Skin of body (tissue), 2 donors: ENCODE data around the gene DLGAP5. TPM values are rescaled to one million over a fixed set of nuclear protein-coding genes. Genes with fewer than 3 reads are reported as not detected.

ENCODE experiments used
- DNase-seq: peaks from one replicate; lab custom pipeline; 2025; lab: John Stamatoyannopoulos, UW
- total RNA-seq: library from RNA; depleted of rRNA; stranded (reverse); fragments of >200 nt; gene quantifications from one replicate; pipeline ENCODE4 v1.2.3, GENCODE V29; 2014

Gene DLGAP5
- total RNA-seq, 1 donor from 2014 or later = 13.7 TPM

DNA sequence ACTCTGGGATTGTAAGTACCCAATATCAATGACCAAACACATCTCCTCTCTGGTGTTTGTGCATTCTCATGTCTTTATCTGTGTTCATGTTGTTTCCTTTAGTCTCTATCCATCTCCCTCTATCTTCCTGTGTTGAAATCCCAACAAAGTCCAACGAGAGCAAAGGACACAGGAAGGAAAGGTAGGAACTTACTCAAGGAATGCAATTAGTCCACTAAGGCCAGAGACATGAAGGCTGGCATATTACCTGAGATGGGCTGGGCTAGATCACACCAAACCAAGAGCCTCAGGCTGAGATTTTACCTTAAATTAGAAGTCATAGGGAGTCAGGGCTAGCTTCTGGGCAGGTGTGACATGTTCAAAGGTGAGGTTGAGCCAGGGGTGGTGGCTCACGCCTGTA is 76.7 kb downstream of the DLGAP5 start:
- no peak for DNase-seq

DNA sequence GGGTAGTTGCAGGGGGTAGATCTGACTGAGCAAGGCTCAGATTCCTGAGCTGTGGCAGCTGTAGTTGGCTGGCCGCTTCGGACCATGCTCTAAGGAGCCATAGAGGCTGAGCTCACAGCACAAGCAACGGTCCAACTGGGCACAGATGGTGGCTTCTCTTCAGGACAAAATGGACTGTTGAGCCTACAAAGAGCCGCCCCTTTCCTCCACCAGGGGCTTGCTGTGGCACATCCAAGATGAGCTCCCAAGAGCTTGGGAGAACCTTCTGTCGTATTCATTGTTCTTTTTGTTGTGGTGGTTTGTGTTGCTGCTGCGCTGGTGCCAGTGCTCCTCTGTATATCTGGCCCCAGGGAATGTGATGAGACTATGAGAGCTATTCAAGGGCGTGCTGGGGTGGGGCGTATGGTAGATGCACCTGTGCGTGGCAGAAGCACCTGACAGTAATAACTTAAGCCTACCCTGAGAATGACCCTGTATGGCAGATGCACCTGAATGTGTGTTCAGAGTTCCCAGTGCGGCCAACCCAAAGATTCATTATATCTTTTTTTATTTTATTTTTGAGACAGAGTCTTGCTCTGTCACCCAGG is 80.2 kb downstream of the DLGAP5 start:
- no peak for DNase-seq

DNA sequence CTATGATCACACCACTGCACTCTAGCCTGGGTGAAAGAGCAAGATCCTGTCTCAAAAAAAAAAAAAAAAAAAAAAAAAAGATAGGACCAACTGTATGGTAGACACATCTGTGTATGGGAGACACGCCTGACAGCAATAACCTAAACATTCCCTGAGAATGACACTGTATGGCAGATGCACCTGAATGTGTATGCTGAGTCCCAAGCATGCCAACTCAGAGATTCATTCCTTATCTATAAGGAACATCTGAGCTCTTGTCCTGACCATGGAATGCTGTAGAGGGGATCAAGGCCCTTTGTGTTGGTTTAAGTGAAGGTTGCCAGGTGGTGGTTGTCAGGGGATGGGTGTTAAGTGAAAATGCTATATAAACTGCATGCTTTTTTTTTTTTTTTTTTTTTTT is 81.5 kb downstream of the DLGAP5 start:
- DNase-seq = no peak

DNA sequence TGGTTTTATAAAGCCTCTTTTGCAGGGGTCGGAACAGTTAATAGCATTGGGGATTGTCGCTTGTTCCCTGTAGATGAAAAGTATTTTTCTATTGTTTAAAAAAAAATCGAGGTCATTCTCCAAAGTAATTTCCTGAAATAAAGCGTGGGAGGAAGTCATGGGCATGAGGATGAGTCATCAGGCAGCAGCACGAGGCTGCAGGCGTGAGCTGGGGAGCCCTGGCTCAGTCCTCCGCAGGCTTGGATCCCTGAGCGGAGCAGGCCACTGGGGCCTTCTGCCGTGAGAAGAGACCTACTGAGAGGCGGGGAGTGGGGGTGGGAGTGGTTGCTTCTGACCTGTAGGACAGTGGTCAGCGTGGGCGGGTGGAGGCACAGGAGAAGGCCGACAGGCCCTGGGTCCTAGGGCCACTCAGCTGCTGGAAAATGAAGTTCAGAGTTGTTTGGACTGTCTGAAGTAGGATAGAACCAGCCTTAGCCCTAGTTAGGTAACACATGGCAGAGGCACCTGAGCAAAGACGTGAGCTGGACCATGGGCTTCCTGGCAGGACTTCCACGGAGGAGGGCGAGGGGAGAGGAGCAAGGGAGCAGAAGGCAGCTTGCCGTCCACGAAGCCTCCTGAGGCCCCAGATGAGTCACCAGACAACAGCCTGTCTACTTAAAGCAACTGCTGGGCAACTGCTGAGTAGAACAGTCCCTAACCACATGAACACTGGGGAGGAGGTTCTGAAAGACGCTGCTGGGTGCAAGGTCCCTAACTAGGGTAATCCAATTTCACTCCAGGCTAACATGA is 83.4 kb downstream of the DLGAP5 start:
- peak; percentile 74 for DNase-seq

DNA sequence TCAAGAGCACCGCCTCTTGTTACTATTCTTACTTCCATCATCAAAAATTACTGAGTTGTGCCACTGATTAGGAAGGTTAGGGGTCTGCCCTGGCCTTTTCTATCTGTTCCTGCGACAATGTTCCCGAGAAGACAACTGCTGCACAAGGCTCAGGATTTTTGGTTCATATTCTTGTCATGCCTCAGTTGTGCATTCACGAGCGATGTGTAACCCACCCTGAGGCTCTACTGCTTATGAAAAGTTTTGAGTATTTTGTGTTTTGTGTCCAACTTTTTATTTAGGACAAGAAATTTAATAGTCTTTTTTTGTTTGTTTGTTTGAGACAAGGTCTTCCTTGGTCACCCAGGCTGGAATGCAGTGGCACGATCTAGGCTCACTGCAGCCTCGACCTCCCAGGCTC is 85.4 kb downstream of the DLGAP5 start:
- no peak for DNase-seq

DNA sequence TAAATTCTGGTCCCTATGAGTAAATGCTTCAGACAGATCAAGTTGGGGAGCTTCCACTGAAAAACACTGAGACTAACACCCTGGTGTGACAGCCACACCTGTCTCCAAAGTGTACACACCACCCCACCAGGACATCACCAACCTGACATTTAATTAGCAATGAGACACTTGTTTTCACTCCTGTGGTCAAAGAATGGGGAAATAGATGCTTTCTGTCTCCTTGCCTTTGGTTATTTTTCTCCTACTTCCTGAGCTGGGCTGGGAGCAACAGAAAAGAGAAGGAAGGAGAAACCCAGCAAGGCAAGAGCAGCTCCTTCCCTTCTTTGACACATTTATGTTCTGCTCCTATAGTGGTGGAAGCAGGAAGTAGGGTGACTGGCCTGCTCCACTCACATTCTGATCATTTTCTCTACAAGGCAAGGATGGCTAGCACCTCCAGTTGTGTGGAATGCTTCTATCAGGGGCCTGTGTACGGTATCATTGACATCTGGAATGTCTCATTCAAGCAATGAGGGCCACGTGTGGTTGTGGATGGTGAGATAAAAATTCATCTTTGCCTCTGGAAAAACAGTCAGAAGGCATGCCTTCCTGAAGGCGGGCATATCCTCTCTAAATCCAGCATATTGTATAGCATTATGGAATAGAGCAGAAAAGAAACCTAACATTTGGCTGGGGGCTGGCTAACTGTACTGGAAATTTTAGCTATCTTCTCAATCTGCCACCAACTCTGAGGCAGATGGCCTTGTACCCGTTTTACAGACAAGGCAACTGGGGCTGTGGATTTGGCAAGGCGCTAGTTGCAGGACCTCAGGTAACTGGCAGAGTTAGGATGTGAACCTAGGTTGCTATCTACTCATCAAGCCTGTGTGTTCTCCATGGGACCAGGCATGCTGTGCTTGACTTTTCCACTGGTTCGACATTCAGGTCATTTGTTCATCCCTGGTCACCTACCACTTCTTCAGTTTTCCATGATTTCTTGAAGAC is 87.1 kb downstream of the DLGAP5 start:
- no peak for DNase-seq

DNA sequence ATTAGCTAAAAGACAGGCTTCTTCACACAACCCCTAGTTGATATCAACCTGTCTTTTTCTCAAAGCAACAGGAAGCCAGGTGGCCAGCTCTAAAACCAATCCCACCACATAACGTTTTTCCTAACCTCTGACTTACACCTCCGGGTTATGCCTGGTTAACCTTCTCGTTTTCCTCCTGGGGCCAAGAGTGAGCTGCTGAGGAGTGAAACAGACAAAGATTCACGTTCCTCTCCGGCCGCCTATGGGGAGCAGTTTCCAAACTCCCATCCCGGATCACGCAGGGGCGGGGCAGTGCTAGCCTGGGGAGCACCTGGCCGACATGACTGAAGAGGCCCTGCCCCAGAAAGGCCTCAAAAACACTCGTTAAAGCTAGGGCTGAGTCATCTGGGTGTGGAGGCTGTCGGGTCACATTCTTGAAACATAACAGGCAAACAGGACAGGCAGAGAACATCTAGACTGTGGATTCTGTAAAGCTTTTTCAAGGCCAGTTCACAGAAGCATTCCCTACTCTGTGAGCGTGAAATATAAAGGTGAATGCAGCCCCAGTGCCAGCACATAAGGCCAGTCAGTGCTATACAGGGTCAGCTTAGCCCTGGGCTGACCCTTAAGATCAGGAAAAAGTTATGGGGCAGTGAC is 88.3 kb downstream of the DLGAP5 start:
- DNase-seq = peak; percentile 80

DNA sequence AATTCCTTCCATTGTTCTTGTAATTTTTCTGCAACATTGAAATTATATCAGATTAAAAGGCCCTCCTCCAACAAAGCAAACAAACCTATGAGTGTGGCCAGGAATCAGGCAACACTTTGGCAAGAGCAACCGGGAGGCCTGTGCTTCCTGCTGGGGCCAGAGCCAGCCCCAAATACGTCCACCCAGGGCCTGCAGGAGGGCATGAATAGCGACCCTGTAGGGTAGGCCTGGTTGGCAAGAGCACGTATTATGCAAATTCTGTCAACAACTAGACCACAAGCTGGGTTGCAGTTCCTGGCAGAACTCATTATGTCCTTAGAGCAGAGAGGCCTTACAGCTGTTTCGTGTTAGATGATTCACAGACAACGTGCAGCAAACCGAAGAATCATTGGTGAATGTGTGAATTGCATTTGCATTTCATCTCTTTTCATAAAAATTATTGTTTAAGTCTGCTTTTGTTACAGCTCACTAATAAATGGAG is 89.2 kb downstream of the DLGAP5 start:
- DNase-seq = peak; percentile 98

DNA sequence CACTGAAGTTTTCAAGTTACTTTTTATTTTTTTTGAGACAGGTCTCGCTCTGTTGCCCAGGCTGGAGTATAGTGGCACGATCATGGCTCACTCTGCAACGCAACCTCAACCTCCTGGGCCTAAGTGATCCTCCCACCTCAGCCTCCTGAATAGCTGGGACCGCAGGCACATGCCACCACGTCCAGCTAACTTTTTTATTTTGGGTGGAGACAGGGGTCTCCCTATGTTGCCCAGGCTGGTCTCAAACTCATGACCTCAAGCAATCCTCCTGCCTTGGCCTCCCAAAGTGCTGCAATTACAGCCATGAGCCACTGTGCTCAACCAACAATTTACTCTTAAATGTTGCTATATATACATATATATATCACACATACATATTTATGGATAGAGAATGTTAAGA is 89.7 kb downstream of the DLGAP5 start:
- no peak for DNase-seq

DNA sequence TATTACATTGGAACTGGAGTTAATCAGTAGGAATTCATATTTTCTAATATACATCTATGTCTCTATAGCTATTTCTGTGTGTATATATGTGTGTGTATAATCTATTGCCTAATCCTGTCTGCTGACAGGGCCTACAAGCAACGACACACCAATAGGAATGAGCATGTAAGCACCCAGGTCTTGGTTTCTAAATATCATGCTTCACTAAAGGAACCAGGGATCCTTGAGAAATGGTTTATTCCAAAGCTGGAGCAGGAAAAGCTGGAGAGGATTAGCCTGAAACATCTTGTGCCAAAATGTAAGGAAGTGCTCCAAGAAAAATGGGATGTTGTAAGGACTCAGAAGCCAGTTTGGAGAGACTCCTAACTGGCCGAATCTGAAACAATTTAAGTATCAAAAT is 91.6 kb downstream of the DLGAP5 start:
- peak; percentile 94 for DNase-seq

DNA sequence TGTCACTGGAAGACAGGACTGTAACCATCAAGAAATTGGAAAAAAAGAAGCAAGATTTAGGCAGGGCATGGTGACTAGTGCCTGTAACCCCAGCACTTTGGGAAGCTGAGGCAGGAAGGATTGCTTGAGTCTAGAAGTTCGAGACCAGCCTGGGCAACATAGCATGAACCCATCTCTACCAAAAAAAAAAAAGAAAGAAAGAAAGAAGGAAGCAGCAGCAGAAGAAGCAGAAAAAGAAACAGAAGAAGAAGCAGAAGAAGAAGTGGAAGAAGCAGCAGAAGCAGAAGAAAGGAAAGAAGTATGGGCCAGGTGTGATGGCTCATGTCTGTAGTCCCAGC is 92.9 kb downstream of the DLGAP5 start:
- DNase-seq = no peak

Other genes with a start within 250 kb of the DLGAP5 start
- 10.3 TPM for gene WDHD1, start 164.5 kb downstream of the DLGAP5 start, total RNA-seq
- gene SOCS4, start 164.3 kb downstream of the DLGAP5 start, total RNA-seq = 12.5 TPM
- 24.7 TPM for gene MAPK1IP1L, start 139.9 kb downstream of the DLGAP5 start, total RNA-seq
- 154 TPM for gene LGALS3, start 62.3 kb downstream of the DLGAP5 start, total RNA-seq
- gene FBXO34, start 79.8 kb upstream of the DLGAP5 start, total RNA-seq = 29.7 TPM
- gene ATG14, start 220.2 kb upstream of the DLGAP5 start, total RNA-seq = 14.7 TPM
- not detected for gene TBPL2, start 249.0 kb upstream of the DLGAP5 start, total RNA-seq